GDM1 (cell line): Measurements from ENCODE around the gene KCTD16.

ENCODE experiments used
- DNase-seq: peaks from one replicate; lab custom pipeline; 2025; lab: John Stamatoyannopoulos, UW

Gene KCTD16

DNA sequence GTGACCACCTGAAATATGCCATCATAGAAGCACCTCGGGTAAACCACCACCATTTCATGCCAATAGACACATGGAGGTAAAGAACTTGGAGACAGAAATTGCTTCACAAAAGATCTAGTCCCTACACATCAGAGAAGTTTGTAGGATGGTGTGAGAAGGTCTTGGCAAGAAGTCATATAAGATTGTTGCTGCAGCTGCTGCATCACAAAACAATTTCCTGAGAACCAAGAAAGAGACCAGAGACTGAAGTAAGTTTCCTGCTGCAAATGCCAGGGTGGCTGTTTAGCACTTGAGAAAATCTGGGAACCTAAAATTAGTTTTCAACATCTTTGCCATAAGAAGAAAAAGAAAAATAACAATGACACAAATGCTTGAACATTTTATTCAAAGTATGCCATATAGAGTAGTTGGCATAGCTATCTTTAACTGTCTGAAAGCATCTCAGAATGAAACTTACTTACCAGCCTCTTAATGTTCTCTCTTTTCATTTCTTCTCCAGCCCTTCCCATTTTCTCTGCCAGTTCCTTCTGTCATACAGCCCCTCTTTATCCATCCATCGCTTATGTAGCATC, 114.3 kb downstream of the KCTD16 start:
- DNase-seq, result no peak

- DNase-seq, result no peak
Measured at GRCh38 chr5:144289277-144289676, 118.6 kb downstream of the KCTD16 start.

DNA sequence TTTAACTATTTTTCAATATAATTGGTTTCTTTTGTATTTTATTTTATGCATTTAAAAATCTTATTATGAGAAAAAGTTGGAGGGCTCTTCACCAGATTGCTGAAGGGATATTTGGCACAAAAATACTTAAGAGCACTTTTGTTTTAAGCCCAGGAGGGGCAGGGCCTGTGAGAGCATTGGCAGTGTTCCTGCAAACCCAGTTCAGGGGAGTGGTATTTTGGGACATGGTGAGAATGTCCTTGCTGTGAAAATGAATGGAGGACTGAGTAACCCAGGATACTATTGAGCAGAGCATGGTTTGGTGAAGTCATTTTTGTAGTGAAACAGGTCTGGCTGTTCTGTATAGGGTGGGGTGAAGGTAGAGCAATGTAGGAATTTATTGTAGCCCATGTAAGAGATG, 121.4 kb downstream of the KCTD16 start:
- no peak for DNase-seq

- no peak for DNase-seq
Measured at GRCh38 chr5:144295284-144295683, 124.6 kb downstream of the KCTD16 start.

DNA sequence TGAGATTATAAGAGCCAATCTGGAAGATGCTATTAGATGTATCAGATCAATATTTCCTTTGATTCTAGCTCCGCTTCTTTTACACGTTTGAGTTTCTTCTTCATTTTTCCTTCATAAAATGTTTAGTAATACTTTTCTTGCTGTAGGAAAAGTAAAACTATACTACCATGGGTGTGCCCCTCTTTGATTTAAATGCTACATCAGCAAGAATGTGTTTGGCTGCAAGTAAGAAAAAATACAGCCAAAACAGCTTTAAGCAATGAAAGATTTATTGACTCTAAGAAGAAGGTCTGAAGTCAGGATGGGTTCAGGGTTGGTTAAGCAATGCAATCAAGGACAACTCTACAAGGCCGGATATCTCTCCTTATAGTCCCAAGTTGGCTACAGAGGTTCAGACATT, 126.4 kb downstream of the KCTD16 start:
- DNase-seq, result no peak

DNA sequence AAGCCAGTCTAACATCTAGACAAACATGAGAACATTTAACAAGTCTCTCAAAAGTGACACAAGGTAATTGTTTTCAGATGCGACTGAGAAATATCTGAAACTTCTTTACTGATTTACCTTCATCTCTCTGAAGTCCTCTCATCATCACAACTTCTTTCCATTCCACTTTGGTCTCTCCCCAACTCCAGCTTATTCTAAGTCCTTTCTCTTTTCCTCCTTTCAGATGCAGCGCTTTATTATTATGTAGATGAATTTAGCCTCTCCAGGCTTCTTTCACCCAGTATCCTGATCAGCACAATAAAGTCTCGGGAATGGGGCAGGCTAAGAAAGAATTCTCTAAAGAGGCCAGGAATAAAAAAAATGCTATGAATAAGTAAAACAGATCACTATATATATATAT, 128.0 kb downstream of the KCTD16 start:
- no peak for DNase-seq

GRCh38 chr5:144304688-144305087, 134.0 kb downstream of the KCTD16 start:
- no peak for DNase-seq

DNA sequence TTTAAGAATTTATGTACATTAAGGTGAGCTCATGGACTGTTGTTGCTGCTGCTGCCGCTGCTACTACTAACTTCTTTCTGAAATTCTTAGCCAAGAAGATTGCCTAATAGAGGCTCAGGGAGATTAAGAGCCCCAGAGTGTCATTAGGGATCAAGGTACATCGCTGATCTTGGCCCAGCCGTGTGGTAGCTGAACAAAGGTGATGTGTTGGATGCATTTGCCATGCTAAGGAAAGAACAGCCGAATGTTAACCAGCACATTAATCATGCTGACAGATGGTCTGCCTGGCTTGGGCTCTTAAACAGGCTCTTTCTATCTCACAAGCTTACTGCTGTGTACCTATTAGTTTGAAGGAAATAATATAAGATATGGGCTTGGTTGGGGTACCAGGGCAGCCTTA, 137.1 kb downstream of the KCTD16 start:
- no peak for DNase-seq

DNA sequence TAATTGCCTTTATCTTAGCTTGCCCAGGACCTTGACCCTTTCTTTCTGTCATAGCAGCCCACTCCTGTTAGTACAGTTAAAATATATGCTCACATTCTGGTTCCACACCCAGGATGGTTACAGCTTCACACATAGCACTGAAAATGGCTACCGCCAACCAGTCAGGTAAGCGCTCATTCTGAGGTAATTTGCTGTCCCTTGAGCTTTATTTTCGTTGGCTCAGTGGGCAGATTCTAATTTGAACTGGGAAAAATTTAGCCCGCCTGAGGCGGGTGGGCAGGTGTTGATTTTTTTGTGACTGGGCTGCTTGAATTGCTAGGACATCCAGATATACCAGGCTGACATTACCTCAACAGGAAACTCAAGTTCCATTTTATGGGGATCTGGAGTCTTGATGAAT, 137.5 kb downstream of the KCTD16 start:
- DNase-seq, result no peak

DNA sequence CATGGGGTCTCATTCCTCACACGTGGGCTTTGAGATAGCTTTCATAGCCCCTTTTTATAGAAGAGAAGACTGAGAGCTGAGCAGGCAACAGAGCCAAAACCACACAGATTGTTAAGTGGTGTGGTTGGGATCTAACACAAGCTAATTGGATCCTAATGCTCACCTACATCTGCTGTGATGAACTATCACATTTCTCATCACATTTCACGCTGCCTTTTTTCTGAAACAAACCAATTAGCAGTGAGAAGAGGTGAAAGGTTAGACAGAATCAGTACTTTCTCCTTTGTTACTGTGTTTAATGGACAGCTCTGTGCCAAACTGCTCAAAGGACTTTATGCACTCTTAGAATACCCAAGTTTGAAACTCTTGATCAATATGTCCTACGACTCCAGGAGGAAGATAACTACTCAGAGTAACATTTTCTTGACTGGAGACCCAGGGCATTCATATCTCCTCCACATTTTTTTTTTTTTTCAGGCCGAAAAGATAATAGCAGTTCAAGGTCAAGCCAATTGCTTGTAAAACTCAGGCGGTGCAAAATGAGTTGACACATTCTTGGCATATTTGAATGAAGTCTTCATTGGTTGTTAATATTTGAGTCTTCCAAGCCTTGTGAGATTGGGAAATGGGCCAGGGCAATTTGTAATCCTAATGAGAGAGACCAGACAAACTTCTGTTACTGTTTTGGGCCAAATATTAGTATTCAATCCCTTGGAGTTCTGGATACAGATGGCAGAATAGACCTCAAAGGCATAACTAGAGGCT, 138.4 kb downstream of the KCTD16 start:
- DNase-seq, result no peak

- DNase-seq, result no peak
Measured at GRCh38 chr5:144310621-144311020, 139.9 kb downstream of the KCTD16 start.

GRCh38 chr5:144313147-144313726, 142.6 kb downstream of the KCTD16 start:
- DNase-seq, result no peak

GRCh38 chr5:144315026-144315425, 144.4 kb downstream of the KCTD16 start:
- no peak for DNase-seq

- no peak for DNase-seq
Measured at GRCh38 chr5:144315994-144316634, 145.4 kb downstream of the KCTD16 start.

DNA sequence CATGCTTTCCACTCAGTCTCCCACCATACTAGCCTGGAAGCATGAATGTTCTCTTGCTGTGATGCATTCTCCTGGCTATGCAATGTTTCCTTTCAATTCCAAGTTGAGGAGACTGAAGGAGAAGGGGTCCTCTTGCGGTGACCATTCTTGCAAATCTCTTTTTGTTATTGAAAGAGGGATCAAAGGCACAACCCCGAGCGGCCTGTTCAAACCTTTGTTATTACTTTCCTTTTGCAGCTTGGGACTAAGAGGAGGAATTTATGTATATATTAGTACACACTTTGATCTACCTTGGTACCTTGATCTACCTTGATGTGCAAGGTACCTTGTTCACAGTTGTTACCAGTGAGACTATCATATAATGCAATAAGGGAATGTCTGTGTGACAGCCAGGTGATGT, 147.3 kb downstream of the KCTD16 start:
- DNase-seq, result no peak

DNA sequence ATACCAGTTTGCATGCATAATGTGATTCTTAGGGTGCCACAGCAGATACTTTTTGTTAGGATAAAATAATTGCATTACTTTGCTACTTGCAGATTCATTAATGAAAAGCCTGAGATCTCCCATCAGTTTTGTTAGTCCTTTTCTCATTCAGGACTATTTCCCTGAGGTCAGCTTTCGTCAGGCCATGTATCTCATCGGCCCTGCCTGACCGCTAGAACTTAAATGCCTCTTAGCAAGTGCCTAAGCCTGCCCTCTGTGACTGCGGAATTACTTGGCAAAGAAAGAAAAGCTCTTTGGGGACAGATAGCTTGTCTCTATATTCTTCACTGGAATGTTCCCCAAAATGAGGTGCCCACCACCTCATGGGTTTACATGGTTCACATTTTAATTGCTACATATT, 147.8 kb downstream of the KCTD16 start:
- DNase-seq, result no peak

DNA sequence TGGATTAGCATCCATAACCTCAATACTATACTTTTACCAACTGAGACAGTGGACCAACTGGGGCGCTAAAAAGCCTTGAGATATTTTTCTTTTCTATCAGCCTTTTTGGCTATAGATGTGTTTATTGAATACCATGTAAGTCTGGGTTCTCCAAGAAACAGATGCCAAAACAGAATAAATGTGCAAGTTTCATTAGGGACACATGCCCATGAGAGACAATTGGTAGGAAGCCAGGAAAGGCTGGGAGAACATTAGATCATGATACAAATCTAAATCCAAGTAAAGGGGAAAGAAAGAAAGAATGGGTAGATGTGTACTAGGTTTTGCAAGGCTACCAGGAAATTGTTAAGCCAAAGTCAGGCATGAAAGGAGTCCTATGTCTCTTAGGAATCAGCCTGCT, 152.5 kb downstream of the KCTD16 start:
- DNase-seq, result no peak

DNA sequence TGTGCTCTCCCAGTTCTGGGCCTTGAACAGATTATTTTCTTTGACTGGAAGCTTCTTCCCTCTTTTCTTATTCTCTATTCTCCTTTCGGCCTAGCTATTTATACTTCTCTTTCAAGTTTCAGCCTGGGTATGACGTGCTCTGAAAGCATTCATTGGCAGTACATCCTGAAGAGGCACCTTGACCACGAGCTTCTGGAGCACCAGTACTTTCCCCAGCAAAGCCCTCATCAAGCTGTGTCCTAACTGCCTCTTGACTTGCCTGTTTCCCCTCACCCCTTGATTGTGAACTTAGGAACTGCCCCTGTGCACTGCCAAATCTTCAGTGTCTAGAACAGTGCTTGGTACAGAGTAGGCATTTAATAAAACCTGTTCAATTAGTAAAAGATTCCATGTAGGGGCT, 154.9 kb downstream of the KCTD16 start:
- no peak for DNase-seq

DNA sequence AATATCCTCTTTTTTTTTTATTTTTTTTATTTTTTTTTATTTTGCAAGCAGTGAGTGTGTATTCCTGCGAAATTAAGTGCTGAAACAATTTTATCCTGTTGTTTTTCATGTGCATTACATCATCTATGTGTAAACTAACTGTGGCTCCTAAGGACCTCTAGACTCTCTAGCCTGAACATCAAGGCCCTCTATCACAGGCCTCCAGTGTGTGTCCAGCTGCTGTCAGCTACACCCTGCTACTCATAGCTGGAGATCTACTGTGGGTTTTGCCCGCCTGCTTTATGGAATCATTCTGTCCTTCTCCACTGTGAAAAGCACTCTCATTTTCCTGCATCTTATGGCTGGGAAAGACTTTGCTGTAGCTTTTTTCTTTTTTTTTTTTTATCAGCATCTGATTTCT, 157.8 kb downstream of the KCTD16 start:
- DNase-seq, result no peak

DNA sequence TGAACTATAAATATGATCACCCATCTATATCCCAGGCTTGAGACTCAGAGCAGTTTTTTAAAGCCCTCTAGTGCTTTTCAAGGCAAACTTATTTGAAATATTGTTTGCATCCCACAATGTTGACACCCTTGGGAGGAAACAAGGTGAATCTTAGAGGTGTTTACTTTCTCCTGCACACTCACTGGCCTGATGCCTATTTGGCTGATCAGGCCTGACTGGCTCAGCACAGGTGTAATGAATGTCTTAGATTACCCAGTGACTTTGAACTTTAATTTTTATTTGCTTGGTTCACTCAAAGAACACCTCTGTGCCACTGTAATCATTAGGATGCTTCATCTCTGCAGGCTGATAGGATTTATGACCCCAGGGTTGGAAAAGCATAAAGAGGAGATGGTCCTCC, 158.3 kb downstream of the KCTD16 start:
- DNase-seq, result no peak

GRCh38 chr5:144329681-144330080, 159.0 kb downstream of the KCTD16 start:
- DNase-seq, result no peak

GRCh38 chr5:144331361-144331760, 160.7 kb downstream of the KCTD16 start:
- no peak for DNase-seq

GRCh38 chr5:144332265-144332664, 161.6 kb downstream of the KCTD16 start:
- no peak for DNase-seq
